Pancreas (tissue), 10 donors: ENCODE results near the gene COG3. TPM values are rescaled to one million over a fixed set of nuclear protein-coding genes. Genes with fewer than 3 reads are reported as not detected.

Experiments used
- ATAC-seq, 4 donors: fragments of 200-7000 bp; cut with Tn5 transposase; one replicate each; pipeline versions ENCODE4 v1.8.0 to v1.9.1; 2020; ENCODE audit warnings: mild to moderate bottlenecking in 4 of 4, moderate library complexity in 4 of 4
- DNase-seq, 6 donors: peaks; one replicate each; pipeline ENCODE4 v3.0.0-alpha.2; 2020
- FAIRE-seq: peaks from 2 replicates; lab custom pipeline; 2012; peaks lifted over from hg19 to GRCh38; lab: Jason Lieb, UNC
- H3K27ac ChIP-seq, 4 donors: fragments of 200-600 bp; sonication (generic); 1 replicate in 3 of 4; 2 replicates in 1 of 4; pipeline versions ENCODE4 v1.5.0 to v1.8.0; 2020
- H3K27me3 ChIP-seq, 4 donors: fragments of 200-600 bp; one replicate each; pipeline ENCODE4 v1.8.0; 2021
- H3K36me3 ChIP-seq, 3 donors: fragments of 200-600 bp; sonication (generic) in 1 of 3; one replicate each; pipeline versions ENCODE4 v1.5.0 to v1.8.0; 2020 to 2021
- H3K4me1 ChIP-seq, 3 donors: fragments of 200-600 bp; one replicate each; pipeline ENCODE4 v1.8.0; 2021
- H3K4me3 ChIP-seq, 4 donors: fragments of 200-600 bp; sonication (generic) in 2 of 4; one replicate each; pipeline versions ENCODE4 v1.5.0 to v1.8.0; 2020 to 2021
- H3K9me3 ChIP-seq, 4 donors: fragments of 200-600 bp; one replicate each; pipeline ENCODE4 v1.8.0; 2021
- CTCF ChIP-seq, 4 donors: fragments of 200-600 bp; sonication (generic) in 3 of 4; IDR thresholded peaks; one replicate each; pipeline versions ENCODE4 v1.5.0 to v1.8.0; 2021; ENCODE audit warnings: antibody characterized with exemption in 4 of 4
- WGBS, 2 donors: extraction: QIAGEN DNeasy Blood & Tissue Kit; methylation state at CpG; one replicate each; pipeline ENCODE4 v1.1.7; 2013; 5-methylcytosine and 5-hydroxymethylcytosine counted together
- intact Hi-C, 3 donors: fragments of 100-400 bp; cut with DNase I; formaldehyde crosslinking; loops; one replicate each; pipeline versions ENCODE4 v1.11.1 to v1.14.2; 2022
- polyA plus RNA-seq, 2 donors: library from polyadenylated mRNA; stranded (reverse); fragments of 200-250 nt; gene quantifications; one replicate each; pipeline ENCODE4 v1.2.3, GENCODE V29; 2013
- total RNA-seq, 6 donors: library from RNA; stranded (reverse); fragmentation: NEBNext Ultra II Directional in 4 of 6; extraction: Animal tissue kit (Norgen Biotek cat#: 25700) in 4 of 6; gene quantifications; one replicate each; pipeline versions ENCODE4 v1.2.1 to v1.2.4, GENCODE V29; 2021 to 2023
- donor health status: healthy with polysubstance abuse.
- donor health status: DM: no; HTN: no; CAD: no; lungs with moderate emphysema.
- donor health status: DM: no; HTN: no; CAD: no.
- donor health status: control.
- donor health status: control.
- donor health status: Bipolar disorder and iron deficiency.
- donor health status: DM: yes; HTN: yes; CAD: no.
- donor health status: DM: no; HTN: no; CAD: no.
- donor health status: DM: no; HTN: no; CAD: no.
- donor health status: DM: yes; HTN: yes; CAD: no.

Gene COG3
- total and polyA plus RNA-seq, 8 donors, result 15.0 to 19.9 (median 18.7) TPM

DNA sequence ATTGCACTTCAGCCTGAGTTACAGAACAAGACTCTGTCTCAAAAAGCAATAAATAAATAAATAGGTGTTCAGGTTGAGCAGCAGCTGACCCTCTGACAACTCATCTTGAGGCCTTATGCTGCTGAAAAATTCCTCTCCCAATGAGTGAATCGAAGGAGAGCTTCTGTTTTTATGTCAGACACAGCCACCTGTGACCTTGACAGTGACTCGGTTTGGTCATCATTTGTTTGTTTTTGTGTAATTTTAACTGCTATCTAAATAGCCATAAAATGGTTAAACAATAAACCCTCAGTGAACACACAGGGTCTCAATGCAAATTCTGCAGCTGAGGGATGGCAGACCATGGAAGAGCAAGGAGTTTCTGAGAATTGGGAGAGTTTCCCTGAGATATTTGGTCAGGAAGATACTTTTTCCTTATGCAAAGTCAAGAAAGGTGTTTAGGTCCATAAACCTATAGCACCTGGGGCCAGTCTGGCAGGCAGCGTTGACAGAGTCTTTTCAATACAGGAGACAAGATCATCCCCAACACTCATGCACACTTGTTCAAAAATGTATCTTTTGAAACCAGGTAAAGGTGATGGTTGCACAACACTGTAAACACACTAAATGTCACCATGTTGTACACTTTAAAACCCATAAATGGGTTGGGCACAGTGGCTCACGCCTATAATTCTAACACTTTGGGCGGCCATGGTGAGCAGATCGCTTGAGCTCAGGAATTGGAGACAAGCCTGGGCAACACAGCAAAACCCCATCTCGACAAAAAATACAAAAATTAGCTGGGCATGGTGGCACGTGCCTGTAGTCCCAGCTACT is 30.0 kb upstream of the COG3 start:
- no peak for DNase-seq
- 76% methylated on average over 8 of the region's 8 CpGs for WGBS, 2 donors
- Histone ChIP-seq H3K9me3 (no peaks in the 10 kb centered on the region), H3K27me3 (no peaks in the 10 kb centered on the region), H3K4me1 (peaks cover 8 to 14% (median 13%) of the 10 kb centered on the region in 3 donors), H3K4me3 (no peak overlapping the region), H3K36me3 (no peaks in the 10 kb centered on the region), H3K27ac (no peak overlapping the region)
- no peak for ATAC-seq
- no peak for TF ChIP-seq CTCF (IDR thresholded peaks at IDR 0.05)
- no peak for FAIRE-seq
- intact Hi-C loops, result no loop called here

DNA sequence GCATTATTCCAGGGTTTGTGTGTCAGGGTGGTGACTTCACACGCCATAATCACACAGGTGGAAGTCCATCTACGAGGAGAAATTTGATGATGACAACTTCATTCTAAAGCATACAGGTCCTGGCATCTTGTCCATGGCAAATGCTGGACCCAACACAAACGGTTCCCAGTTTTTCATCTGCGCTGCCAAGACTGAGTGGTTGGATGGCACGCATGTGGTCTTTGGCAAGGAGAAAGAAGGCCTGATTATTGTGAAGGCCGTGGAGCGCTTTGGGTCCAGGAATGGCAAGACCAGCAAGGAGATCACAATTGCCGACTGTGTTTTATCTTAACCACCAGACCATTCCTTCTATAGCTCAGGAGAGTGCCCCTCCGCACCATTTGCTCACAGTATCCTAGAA is 28.4 kb upstream of the COG3 start:
- DNase-seq, result no peak
- no peak for TF ChIP-seq CTCF (IDR thresholded peaks at IDR 0.05)
- no peak for ATAC-seq
- Histone ChIP-seq H3K27ac (no peak overlapping the region), H3K9me3 (no peaks in the 10 kb centered on the region), H3K36me3 (no peaks in the 10 kb centered on the region), H3K27me3 (no peaks in the 10 kb centered on the region), H3K4me1 (peaks cover 8 to 14% (median 13%) of the 10 kb centered on the region in 3 donors), H3K4me3 (no peak overlapping the region)
- no peak for FAIRE-seq
- intact Hi-C loops, result no loop called here
- 78 to 87% methylated on average over 9 of the region's 9 CpGs for WGBS, 2 donors

DNA sequence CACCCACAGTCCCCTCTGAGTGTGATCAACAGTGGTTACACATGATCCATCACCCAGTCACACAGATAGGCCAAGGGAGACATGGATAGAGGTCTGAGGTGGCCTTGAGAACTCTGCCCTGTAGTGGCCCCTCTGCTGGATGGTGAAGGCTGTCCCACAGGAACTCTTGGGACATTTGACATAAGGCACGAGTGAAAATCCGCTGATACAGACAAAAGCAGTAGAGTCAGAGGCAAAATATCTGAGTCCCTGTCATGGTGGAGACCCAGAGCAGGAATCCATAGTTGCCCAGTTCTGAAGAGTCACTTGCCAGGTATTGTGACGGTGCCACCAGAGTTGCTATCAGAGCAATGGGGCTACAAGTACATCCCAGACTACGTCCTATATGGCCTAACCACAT is 27.8 kb upstream of the COG3 start:
- intact Hi-C loops, result no loop called here
- no peak for ATAC-seq
- Histone ChIP-seq H3K27ac (no peak overlapping the region), H3K4me3 (no peak overlapping the region), H3K9me3 (no peaks in the 10 kb centered on the region), H3K36me3 (no peaks in the 10 kb centered on the region), H3K4me1 (peaks cover 8 to 14% (median 13%) of the 10 kb centered on the region in 3 donors), H3K27me3 (no peaks in the 10 kb centered on the region)
- no peak for FAIRE-seq
- 85 to 97% methylated on average over 4 of the region's 4 CpGs for WGBS, 2 donors
- TF ChIP-seq CTCF (IDR thresholded peaks at IDR 0.05), result no peak
- no peak for DNase-seq

DNA sequence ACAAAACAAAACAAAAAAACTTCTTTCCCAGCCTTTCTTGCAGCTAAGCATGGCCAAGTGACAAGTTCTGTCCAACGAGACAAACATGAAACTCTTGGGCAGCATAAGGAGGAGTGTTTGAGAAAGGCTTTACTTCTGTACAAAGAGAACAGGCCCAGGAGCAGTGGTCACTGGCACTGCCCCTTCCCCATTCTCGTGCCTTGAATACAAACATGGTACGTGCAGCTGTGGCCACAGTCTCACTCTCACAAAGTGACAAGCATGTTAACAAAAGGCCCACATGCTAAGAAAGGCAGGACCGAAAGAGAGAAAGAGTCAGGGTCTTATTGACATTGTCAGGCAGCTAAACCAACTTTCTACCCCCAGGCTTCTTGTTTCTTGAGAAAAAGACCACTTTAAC is 26.8 kb upstream of the COG3 start:
- ATAC-seq, result no peak

More for the DNA sequence above, 26.8 kb upstream of the COG3 start:
- Histone ChIP-seq H3K4me3 (no peak overlapping the region), H3K36me3 (no peaks in the 10 kb centered on the region), H3K27me3 (no peaks in the 10 kb centered on the region), H3K4me1 (peaks cover 6 to 9% (median 9%) of the 10 kb centered on the region in 3 donors), H3K9me3 (no peaks in the 10 kb centered on the region), H3K27ac (no peak overlapping the region)
- TF ChIP-seq CTCF (IDR thresholded peaks at IDR 0.05), result no peak
- no peak for FAIRE-seq
- no peak for DNase-seq
- 85 to 91% methylated on average over 4 of the region's 4 CpGs for WGBS, 2 donors
- intact Hi-C loops, result no loop called here
